GM06990 (cell line): ENCODE data around the gene LRMDA.

Experiments used
- DNase-seq: peaks from one replicate; pipeline ENCODE4 v3.0.0-alpha.2; 2011; ENCODE audit not compliant: insufficient read length; ENCODE audit errors: extremely low read depth
- H3K27me3 ChIP-seq: replicated peaks from 2 replicates; pipeline ENCODE4 v1.6.0; 2011; ENCODE audit warnings: low read length; ENCODE audit not compliant: control insufficient read depth, insufficient read depth
- H3K36me3 ChIP-seq: 2 replicates; pipeline ENCODE4 v1.5.1; 2011; ENCODE audit warnings: low read length; ENCODE audit not compliant: control insufficient read depth, insufficient read depth
- H3K4me3 ChIP-seq: replicated peaks from 2 replicates; pipeline ENCODE4 v1.5.1; 2011; ENCODE audit warnings: low read depth, mild to moderate bottlenecking, control low read depth, low read length
- CTCF ChIP-seq: IDR thresholded peaks from 2 replicates; pipeline ENCODE4 v1.5.1; 2011; ENCODE audit warnings: low read length, control low read depth, mild to moderate bottlenecking, inconsistent platforms; ENCODE audit not compliant: insufficient read depth, poor library complexity, severe bottlenecking

The LRMDA gene

GRCh38 chr10:76541852-76542251, 1110.4 kb downstream of the LRMDA start:
- no peaks in the 10 kb centered on the region for H3K36me3 ChIP-seq
- no peaks in the 10 kb centered on the region; the same call in 1 of the 2 replicates for H3K27me3 ChIP-seq
- DNase-seq = no peak
- TF ChIP-seq CTCF = no peak
- no peak overlapping the region for H3K4me3 ChIP-seq

- Histone ChIP-seq H3K27me3 (no peaks in the 10 kb centered on the region; the same call in 1 of the 2 replicates), H3K36me3 (no peaks in the 10 kb centered on the region), H3K4me3 (no peak overlapping the region)
- no peak for TF ChIP-seq CTCF
- no peak for DNase-seq
Observed at GRCh38 chr10:76542307-76542930, 1111.0 kb downstream of the LRMDA start.

GRCh38 chr10:76543655-76544054, 1112.2 kb downstream of the LRMDA start:
- no peaks in the 10 kb centered on the region; the same call in 1 of the 2 replicates for H3K27me3 ChIP-seq
- H3K4me3 ChIP-seq = no peak overlapping the region
- no peak for DNase-seq
- TF ChIP-seq CTCF = no peak
- no peaks in the 10 kb centered on the region for H3K36me3 ChIP-seq

- Histone ChIP-seq H3K27me3 (no peaks in the 10 kb centered on the region), H3K4me3 (no peak overlapping the region), H3K36me3 (no peaks in the 10 kb centered on the region)
- no peak for TF ChIP-seq CTCF
- no peak for DNase-seq
Observed at GRCh38 chr10:76544789-76545188, 1113.4 kb downstream of the LRMDA start.

GRCh38 chr10:76546411-76546810, 1115.0 kb downstream of the LRMDA start:
- no peak for DNase-seq
- Histone ChIP-seq H3K4me3 (no peak overlapping the region), H3K27me3 (no peaks in the 10 kb centered on the region), H3K36me3 (no peaks in the 10 kb centered on the region)
- no peak for TF ChIP-seq CTCF
